RPMI7951 (cell line): ENCODE measurements around the gene FHAD1. TPM values are rescaled to one million over a fixed set of nuclear protein-coding genes. Genes with fewer than 3 reads are reported as not detected.

Source experiments
- DNase-seq: peaks from one replicate; pipeline ENCODE4 v3.0.0-alpha.2; 2012; ENCODE audit warnings: low read depth
- total RNA-seq: library from RNA; depleted of rRNA; stranded (reverse); fragments of >200 nt; shearing (Covaris generic); gene quantifications from 2 replicates; pipeline ENCODE4 v1.2.3, GENCODE V29; 2014; rRNA removed

The FHAD1 gene
- total RNA-seq, 1 experiment from 2014 or later: 6.8 TPM

GRCh38 chr1:15435239-15436077 lies 188.4 kb downstream of the FHAD1 start:
- DNase-seq: no peak

GRCh38 chr1:15436881-15437442 lies 189.9 kb downstream of the FHAD1 start:
- DNase-seq: no peak

DNA sequence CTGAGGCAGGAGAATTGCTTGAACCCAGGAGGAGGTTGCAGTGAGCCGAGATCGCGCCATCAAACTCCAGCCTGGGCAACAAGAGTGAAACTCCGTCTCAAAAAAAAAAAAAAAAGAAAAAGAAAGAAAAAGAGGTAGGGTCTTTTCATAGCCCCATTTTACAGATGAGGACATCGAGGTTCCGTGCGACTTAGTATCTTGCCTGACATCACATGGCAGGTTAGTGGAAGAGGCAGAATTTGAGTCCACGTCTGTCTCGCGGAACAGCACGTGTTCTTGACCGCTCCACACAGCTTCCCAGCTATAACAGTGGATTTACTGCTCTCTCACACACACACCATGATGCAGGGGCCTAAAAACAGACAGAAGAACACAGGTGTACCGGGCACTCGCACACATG lies 192.3 kb downstream of the FHAD1 start:
- DNase-seq: no peak

- DNase-seq: no peak
Observed at GRCh38 chr1:15440357-15440756, 193.3 kb downstream of the FHAD1 start.

- no peak for DNase-seq
Observed at GRCh38 chr1:15441247-15441646, 194.2 kb downstream of the FHAD1 start.

DNA sequence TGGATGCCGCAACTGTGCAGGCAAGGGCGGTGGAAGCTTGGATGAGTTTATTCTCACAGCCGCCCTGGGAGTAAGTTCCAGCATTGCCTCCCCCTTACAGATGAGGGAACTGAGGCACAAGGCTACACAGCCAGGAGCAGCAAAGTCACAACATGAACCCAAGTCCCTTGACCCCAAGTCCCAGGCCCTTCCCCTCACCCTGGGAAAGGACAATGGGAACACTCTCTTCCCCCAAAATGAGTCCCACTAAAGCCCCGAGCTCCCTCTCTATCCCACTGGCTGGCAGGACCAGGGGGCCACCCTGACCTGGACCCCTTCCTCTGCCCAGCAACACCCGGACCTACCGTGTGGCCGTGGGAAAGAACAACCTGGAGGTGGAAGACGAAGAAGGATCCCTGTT lies 195.1 kb downstream of the FHAD1 start:
- DNase-seq: no peak

GRCh38 chr1:15442759-15443158 lies 195.7 kb downstream of the FHAD1 start:
- no peak for DNase-seq

DNA sequence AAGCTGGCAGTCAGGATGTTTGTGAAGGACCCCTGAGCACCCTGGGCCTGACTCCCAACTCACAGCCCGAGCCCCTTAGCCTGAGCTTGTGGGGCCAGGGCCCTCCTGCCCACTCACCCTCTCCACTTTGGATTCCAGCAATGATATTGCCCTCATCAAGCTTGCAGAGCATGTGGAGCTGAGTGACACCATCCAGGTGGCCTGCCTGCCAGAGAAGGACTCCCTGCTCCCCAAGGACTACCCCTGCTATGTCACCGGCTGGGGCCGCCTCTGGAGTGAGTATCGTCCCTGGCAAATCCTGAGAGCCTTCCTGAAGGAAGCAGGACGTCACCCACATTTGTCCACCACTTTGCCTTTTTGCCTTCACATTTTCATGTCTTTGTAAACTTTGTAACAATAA lies 196.3 kb downstream of the FHAD1 start:
- no peak for DNase-seq

- DNase-seq: no peak
Observed at GRCh38 chr1:15444468-15445389, 197.7 kb downstream of the FHAD1 start.

GRCh38 chr1:15445390-15446122 lies 198.5 kb downstream of the FHAD1 start:
- no peak for DNase-seq

DNA sequence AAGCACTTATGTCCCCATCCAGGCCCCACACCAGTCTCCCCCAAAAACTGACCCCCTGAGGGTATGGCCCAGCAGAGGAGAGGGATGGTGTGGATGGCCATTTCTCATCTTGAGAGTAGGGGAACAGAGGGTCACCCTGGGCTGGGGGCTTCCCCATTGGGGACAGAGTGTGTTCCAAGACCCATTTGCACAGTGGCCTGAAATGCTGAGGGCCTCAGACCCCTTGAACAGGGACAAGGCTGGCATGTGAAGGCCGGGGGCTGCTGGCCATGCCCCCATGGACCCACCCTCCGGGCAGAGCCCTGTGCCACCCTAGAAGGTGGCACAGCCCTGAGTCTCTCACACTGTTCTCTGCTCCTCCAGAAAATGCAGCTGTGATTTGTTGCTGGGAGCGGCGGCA lies 199.2 kb downstream of the FHAD1 start:
- no peak for DNase-seq

Other genes with a start within 250 kb of the FHAD1 start
- gene TMEM51, start 93.5 kb upstream of the FHAD1 start, total RNA-seq: 19.9 and 23.4 TPM in 2 replicates
- gene EFHD2, start 162.7 kb downstream of the FHAD1 start, total RNA-seq: 52.5 and 70.9 TPM in 2 replicates
- 0.12 TPM in 1 of 2 replicates, not detected in the other for gene CTRC, start 191.2 kb downstream of the FHAD1 start, total RNA-seq
- not detected in 2 replicates for gene CELA2A, start 209.5 kb downstream of the FHAD1 start, total RNA-seq
- not detected in 2 replicates for gene CELA2B, start 228.9 kb downstream of the FHAD1 start, total RNA-seq